GM23338 (cell line): ENCODE data around the gene LUZP2. TPM values are rescaled to one million over a fixed set of nuclear protein-coding genes. Genes with fewer than 3 reads are reported as not detected.

ENCODE experiments used
- ATAC-seq: fragments of 200-7000 bp; cut with Tn5 transposase; 3 replicates; pipeline ENCODE4 v1.9.1; 2020
- DNase-seq: peaks from one replicate; pipeline ENCODE4 v3.0.0-alpha.2; 2015; ENCODE audit warnings: low spot score
- H2AFZ ChIP-seq: fragments of 200-600 bp; sonication (generic); 2 replicates; pipeline ENCODE4 v1.8.0; 2016; ENCODE audit warnings: antibody characterized with exemption, mild to moderate bottlenecking, moderate library complexity
- H3F3A ChIP-seq: fragments of 200-600 bp; sonication (generic); replicated peaks from 2 replicates; pipeline ENCODE4 v1.8.0; 2017; ENCODE audit warnings: antibody characterized with exemption, mixed run types, low read depth
- H3K27ac ChIP-seq: fragments of 200-600 bp; sonication (generic); 2 replicates; pipeline ENCODE4 v1.6.1; 2016; ENCODE audit warnings: low read depth
- H3K27me3 ChIP-seq: fragments of 200-600 bp; sonication (generic); 2 replicates; pipeline ENCODE4 v1.8.0; 2016; ENCODE audit warnings: mild to moderate bottlenecking, mixed run types, moderate library complexity; ENCODE audit not compliant: insufficient read depth
- H3K36me3 ChIP-seq: fragments of 200-600 bp; sonication (generic); 2 replicates; pipeline ENCODE4 v1.8.0; 2016; ENCODE audit warnings: mild to moderate bottlenecking; ENCODE audit not compliant: insufficient read depth
- H3K4me1 ChIP-seq: fragments of 200-600 bp; sonication (generic); 2 replicates; pipeline ENCODE4 v1.8.0; 2016; ENCODE audit warnings: mild to moderate bottlenecking, moderate library complexity; ENCODE audit not compliant: insufficient read depth
- H3K4me2 ChIP-seq: fragments of 200-600 bp; sonication (generic); 2 replicates; pipeline ENCODE4 v1.7.1; 2017; ENCODE audit warnings: mixed run types
- H3K4me3 ChIP-seq: fragments of 200-600 bp; sonication (generic); 2 replicates; pipeline ENCODE4 v1.6.1; 2016; ENCODE audit warnings: mixed run types
- H3K79me2 ChIP-seq: fragments of 200-600 bp; sonication (generic); replicated peaks from 2 replicates; pipeline ENCODE4 v1.8.0; 2017; ENCODE audit warnings: mild to moderate bottlenecking; ENCODE audit not compliant: insufficient read depth
- H3K9me2 ChIP-seq: fragments of 200-600 bp; sonication (generic); 2 replicates; pipeline ENCODE4 v1.8.0; 2017; ENCODE audit not compliant: insufficient read depth
- H4K20me1 ChIP-seq: fragments of 200-600 bp; sonication (generic); replicated peaks from 2 replicates; pipeline ENCODE4 v1.8.0; 2017; ENCODE audit warnings: mild to moderate bottlenecking; ENCODE audit not compliant: insufficient read depth
- H3K27ac Mint-ChIP-seq: 2 replicates; pipeline ENCODE4 v1.8.0; 2020; ENCODE audit warnings: inconsistent platforms, mild to moderate bottlenecking, moderate library complexity, mixed read lengths
- H3K27me3 Mint-ChIP-seq: 3 replicates; pipeline ENCODE4 v1.8.0; 2022; ENCODE audit warnings: low read depth, mild to moderate bottlenecking, moderate library complexity, mixed read lengths, inconsistent platforms; ENCODE audit not compliant: insufficient read depth, poor library complexity
- H3K36me3 Mint-ChIP-seq: 3 replicates; pipeline ENCODE4 v1.8.0; 2021; ENCODE audit warnings: low read depth, mild to moderate bottlenecking, inconsistent platforms, moderate library complexity, mixed read lengths
- H3K4me1 Mint-ChIP-seq: 3 replicates; pipeline ENCODE4 v1.8.0; 2020; ENCODE audit warnings: mild to moderate bottlenecking, inconsistent platforms, mixed read lengths
- H3K4me3 Mint-ChIP-seq: 3 replicates; pipeline ENCODE4 v1.8.0; 2021; ENCODE audit warnings: moderate library complexity, mild to moderate bottlenecking, inconsistent platforms, mixed read lengths
- H3K9me3 Mint-ChIP-seq: 3 replicates; pipeline ENCODE4 v1.8.0; 2020; ENCODE audit warnings: moderate library complexity, mild to moderate bottlenecking, inconsistent platforms, mixed read lengths
- CREB1 ChIP-seq: fragments of 250-450 bp; sonication (Bioruptor Pico); IDR thresholded peaks from 2 replicates; pipeline ENCODE4 v1.5.0; 2020; ENCODE audit warnings: low read depth, mild to moderate bottlenecking, moderate library complexity
- CTCF ChIP-seq, 2 experiments: fragments of 200-600 bp in 1 of 2; sonication (generic) in 1 of 2; conservative IDR thresholded peaks; 2 replicates each; pipeline versions ENCODE4 v1.5.1 to v1.6.1; 2016 to 2017; ENCODE audit warnings: antibody characterized with exemption in 2 of 2, low read depth in 2 of 2, mild to moderate bottlenecking in 2 of 2, moderate library complexity in 1 of 2
- EZH2 ChIP-seq: fragments of 200-600 bp; sonication (generic); IDR thresholded peaks from one replicate; pipeline ENCODE4 v1.8.0; 2017; ENCODE audit warnings: antibody characterized with exemption, mild to moderate bottlenecking, low read depth; ENCODE audit not compliant: unreplicated experiment
- EZH2phosphoT487 ChIP-seq: fragments of 200-600 bp; sonication (generic); IDR thresholded peaks from one replicate; pipeline ENCODE4 v1.8.1; 2018; ENCODE audit warnings: antibody characterized with exemption; ENCODE audit not compliant: unreplicated experiment
- JUNB ChIP-seq: IDR thresholded peaks from one replicate; pipeline ENCODE4 v1.6.1; 2016; ENCODE audit warnings: antibody characterized with exemption; ENCODE audit not compliant: unreplicated experiment
- NANOG ChIP-seq: IDR thresholded peaks from 2 replicates; pipeline ENCODE4 v1.6.1; 2016; ENCODE audit warnings: antibody characterized with exemption, borderline replicate concordance
- POLR2AphosphoS5 ChIP-seq: IDR thresholded peaks from 2 replicates; pipeline ENCODE4 v1.6.1; 2016; ENCODE audit warnings: antibody characterized with exemption, low read depth
- STAT1 ChIP-seq: IDR thresholded peaks from one replicate; pipeline ENCODE4 v1.6.1; 2016; ENCODE audit warnings: antibody characterized with exemption; ENCODE audit not compliant: unreplicated experiment
- ZNF114 ChIP-seq: fragments of 250-450 bp; sonication (Bioruptor Pico); IDR thresholded peaks from 2 replicates; pipeline ENCODE4 v1.5.0; 2020; ENCODE audit warnings: mild to moderate bottlenecking, moderate library complexity
- ZNF331 ChIP-seq: fragments of 250-450 bp; sonication (Bioruptor Pico); IDR thresholded peaks from 2 replicates; pipeline ENCODE4 v1.5.0; 2020; ENCODE audit warnings: low read depth, mild to moderate bottlenecking, moderate library complexity
- ZNF462 ChIP-seq: fragments of 250-450 bp; sonication (Bioruptor Pico); IDR thresholded peaks from 2 replicates; pipeline ENCODE4 v1.5.0; 2020; ENCODE audit warnings: mild to moderate bottlenecking, moderate library complexity
- polyA plus RNA-seq: library from polyadenylated mRNA; unstranded; fragments of >200 nt; fragmentation: Nextera tagmentation; extraction: Ambion mirVana; gene quantifications from 2 replicates; pipeline ENCODE4 v1.2.1, GENCODE V29; 2016
- total RNA-seq: library from RNA; depleted of rRNA; stranded (reverse); fragments of >200 nt; shearing (Covaris generic); gene quantifications from 2 replicates; pipeline ENCODE4 v1.2.3, GENCODE V29; 2014
- TF ChIP-seq, protein P1 (sequence below): IDR thresholded peaks from 2 replicates; pipeline ENCODE4 v1.6.1; 2016; ENCODE audit warnings: antibody characterized with exemption
- TF ChIP-seq, protein P2 (sequence below): IDR thresholded peaks from one replicate; pipeline ENCODE4 v1.6.1; 2018; ENCODE audit warnings: antibody characterized with exemption; ENCODE audit not compliant: unreplicated experiment

Gene LUZP2
- total and polyA plus RNA-seq, 2 experiments from 2014 or later, result 2.0 to 9.2 TPM

GRCh38 chr11:24543771-24544170, 46.9 kb downstream of the LUZP2 start:
- H3K4me1 Mint-ChIP-seq, result no peaks in the 10 kb centered on the region
- Histone ChIP-seq H3K9me2 (no peaks in the 10 kb centered on the region), H3K4me1 (no peaks in the 10 kb centered on the region), H3K27ac (no peak overlapping the region), H2AFZ (no peak overlapping the region), H3K79me2 (no peaks in the 10 kb centered on the region), H3K36me3 (no peaks in the 10 kb centered on the region), H3K4me2 (no peak overlapping the region), H4K20me1 (no peaks in the 10 kb centered on the region), H3F3A (no peaks in the 10 kb centered on the region), H3K27me3 (no peaks in the 10 kb centered on the region), H3K4me3 (no peak overlapping the region)
- no peak for TF ChIP-seq EZH2phosphoT487
- TF ChIP-seq CTCF (conservative IDR thresholded peaks at IDR 0.05; ENCODE audit: low read depth in 2 of 2), result no peak
- no peak for TF ChIP-seq ZNF462 (CRISPR knock-in tag)
- TF ChIP-seq STAT1, result no peak
- TF ChIP-seq, protein P1, sequence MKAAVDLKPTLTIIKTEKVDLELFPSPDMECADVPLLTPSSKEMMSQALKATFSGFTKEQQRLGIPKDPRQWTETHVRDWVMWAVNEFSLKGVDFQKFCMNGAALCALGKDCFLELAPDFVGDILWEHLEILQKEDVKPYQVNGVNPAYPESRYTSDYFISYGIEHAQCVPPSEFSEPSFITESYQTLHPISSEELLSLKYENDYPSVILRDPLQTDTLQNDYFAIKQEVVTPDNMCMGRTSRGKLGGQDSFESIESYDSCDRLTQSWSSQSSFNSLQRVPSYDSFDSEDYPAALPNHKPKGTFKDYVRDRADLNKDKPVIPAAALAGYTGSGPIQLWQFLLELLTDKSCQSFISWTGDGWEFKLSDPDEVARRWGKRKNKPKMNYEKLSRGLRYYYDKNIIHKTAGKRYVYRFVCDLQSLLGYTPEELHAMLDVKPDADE, result no peak
- no peak for TF ChIP-seq CREB1 (CRISPR knock-in tag)
- TF ChIP-seq POLR2AphosphoS5, result no peak
- no peak for TF ChIP-seq NANOG
- no peak for TF ChIP-seq ZNF114 (CRISPR knock-in tag)
- TF ChIP-seq EZH2, result no peak
- no peak for TF ChIP-seq ZNF331
- TF ChIP-seq, protein P2, sequence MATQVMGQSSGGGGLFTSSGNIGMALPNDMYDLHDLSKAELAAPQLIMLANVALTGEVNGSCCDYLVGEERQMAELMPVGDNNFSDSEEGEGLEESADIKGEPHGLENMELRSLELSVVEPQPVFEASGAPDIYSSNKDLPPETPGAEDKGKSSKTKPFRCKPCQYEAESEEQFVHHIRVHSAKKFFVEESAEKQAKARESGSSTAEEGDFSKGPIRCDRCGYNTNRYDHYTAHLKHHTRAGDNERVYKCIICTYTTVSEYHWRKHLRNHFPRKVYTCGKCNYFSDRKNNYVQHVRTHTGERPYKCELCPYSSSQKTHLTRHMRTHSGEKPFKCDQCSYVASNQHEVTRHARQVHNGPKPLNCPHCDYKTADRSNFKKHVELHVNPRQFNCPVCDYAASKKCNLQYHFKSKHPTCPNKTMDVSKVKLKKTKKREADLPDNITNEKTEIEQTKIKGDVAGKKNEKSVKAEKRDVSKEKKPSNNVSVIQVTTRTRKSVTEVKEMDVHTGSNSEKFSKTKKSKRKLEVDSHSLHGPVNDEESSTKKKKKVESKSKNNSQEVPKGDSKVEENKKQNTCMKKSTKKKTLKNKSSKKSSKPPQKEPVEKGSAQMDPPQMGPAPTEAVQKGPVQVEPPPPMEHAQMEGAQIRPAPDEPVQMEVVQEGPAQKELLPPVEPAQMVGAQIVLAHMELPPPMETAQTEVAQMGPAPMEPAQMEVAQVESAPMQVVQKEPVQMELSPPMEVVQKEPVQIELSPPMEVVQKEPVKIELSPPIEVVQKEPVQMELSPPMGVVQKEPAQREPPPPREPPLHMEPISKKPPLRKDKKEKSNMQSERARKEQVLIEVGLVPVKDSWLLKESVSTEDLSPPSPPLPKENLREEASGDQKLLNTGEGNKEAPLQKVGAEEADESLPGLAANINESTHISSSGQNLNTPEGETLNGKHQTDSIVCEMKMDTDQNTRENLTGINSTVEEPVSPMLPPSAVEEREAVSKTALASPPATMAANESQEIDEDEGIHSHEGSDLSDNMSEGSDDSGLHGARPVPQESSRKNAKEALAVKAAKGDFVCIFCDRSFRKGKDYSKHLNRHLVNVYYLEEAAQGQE, result no peak
- no peak for TF ChIP-seq JUNB
- H3K27me3 Mint-ChIP-seq, result no peaks in the 10 kb centered on the region
- no peak for ATAC-seq
- no peak overlapping the region for H3K4me3 Mint-ChIP-seq
- no peaks in the 10 kb centered on the region for H3K36me3 Mint-ChIP-seq
- no peaks in the 10 kb centered on the region; the same call in 1 of the 3 replicates for H3K9me3 Mint-ChIP-seq
- no peak overlapping the region; the same call in 1 of the 2 replicates for H3K27ac Mint-ChIP-seq
- no peak for DNase-seq
